Ectodermal cell (in vitro differentiated cells): ENCODE data around the gene ADH5.
"Not testable (repeated sequence)": the region's sequence is repeated elsewhere in the genome, so short reads cannot be mapped to it uniquely, and the experiment has no call there.

Experiments used
- H3K27ac ChIP-seq: 2 replicates; pipeline ENCODE4 v1.7.0; 2013; ENCODE audit warnings: mild to moderate bottlenecking, low read depth, low read length; ENCODE audit not compliant: insufficient read depth, poor library complexity, severe bottlenecking
- H3K27me3 ChIP-seq: 2 replicates; pipeline ENCODE4 v1.7.0; 2013; ENCODE audit warnings: mild to moderate bottlenecking, low read length; ENCODE audit not compliant: insufficient read depth, control insufficient read depth, poor library complexity, severe bottlenecking
- H3K36me3 ChIP-seq: one replicate; pipeline ENCODE4 v1.7.0; 2013; ENCODE audit warnings: low read length; ENCODE audit not compliant: control insufficient read depth, insufficient read depth
- H3K4me1 ChIP-seq: one replicate; pipeline ENCODE4 v1.7.0; 2013; ENCODE audit warnings: low read length; ENCODE audit not compliant: control insufficient read depth, insufficient read depth
- H3K4me3 ChIP-seq: 2 replicates; pipeline ENCODE4 v1.7.0; 2013; ENCODE audit warnings: low read depth, low read length, control low read depth; ENCODE audit not compliant: insufficient read depth
- H3K9me3 ChIP-seq: 2 replicates; pipeline ENCODE4 v1.7.0; 2013; ENCODE audit warnings: mild to moderate bottlenecking, low read length, moderate library complexity; ENCODE audit not compliant: control insufficient read depth
- WGBS, 2 experiments: methylation state at CpG; one replicate each; pipeline ENCODE4 v1.1.7; 2013; ENCODE audit warnings: missing lambda C conversion rate in 2 of 2; 5-methylcytosine and 5-hydroxymethylcytosine counted together

ADH5 gene

DNA sequence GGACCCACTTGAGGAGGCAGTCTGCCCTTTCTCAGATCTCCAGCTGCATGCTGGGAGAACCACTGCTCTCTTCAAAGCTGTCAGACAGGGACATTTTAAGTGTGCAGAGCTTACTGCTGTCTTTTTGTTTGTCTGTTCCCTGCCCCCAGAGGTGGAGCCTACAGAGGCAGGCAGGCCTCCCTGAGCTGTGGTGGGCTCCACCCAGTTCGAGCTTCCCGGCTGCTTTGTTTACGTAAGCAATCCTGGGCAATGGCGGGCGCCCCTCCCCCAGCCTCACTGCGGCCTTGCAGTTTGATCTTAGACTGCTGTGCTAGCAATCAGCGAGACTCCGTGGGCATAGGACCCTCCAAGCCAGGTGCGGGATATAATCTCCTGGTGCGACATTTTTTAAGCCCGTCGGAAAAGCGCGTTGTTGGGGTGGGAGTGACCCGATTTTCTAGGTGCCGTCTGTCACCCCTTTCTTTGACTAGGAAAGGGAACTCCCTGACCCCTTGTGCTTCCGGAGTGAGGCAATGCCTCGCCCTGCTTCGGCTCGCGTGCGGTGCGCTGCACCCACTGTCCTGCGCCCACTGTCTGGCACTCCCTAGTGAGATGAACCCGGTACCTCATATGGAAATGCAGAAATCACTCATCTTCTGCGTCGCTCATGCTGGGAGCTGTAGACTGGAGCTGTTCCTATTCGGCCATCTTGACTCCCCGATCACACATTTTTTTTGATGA, 28.7 kb upstream of the ADH5 start:
- H3K4me3 ChIP-seq, H3K27me3 ChIP-seq, H3K4me1 ChIP-seq, H3K36me3 ChIP-seq, H3K27ac ChIP-seq, H3K9me3 ChIP-seq: not testable (repeated sequence)
- WGBS, 2 experiments = 86 to 88% methylated on average over 29 of the region's 29 CpGs

DNA sequence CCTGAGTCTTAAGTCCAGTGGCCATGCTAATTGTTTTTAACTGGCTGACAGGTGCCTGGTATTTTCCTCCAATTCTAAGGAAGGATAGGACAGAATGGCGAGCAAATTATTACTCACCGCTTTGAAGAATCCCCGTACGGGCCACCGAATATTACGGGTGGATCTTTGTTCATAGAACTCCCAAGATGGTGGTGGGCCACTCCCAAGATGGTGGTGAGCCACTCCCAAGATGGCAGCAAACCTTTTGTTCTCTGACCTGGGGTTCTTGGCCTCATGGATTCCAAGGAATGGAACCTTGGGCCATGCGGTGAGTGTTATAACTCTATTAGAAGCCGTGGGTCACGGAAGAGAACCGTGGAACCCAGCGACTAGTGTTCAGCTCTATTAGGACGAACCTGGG, 20.7 kb upstream of the ADH5 start:
- 88 to 89% methylated on average over 12 of the region's 12 CpGs for WGBS, 2 experiments
- H3K4me1 ChIP-seq, H3K27me3 ChIP-seq, H3K27ac ChIP-seq, H3K9me3 ChIP-seq, H3K4me3 ChIP-seq, H3K36me3 ChIP-seq: not testable (repeated sequence)

DNA sequence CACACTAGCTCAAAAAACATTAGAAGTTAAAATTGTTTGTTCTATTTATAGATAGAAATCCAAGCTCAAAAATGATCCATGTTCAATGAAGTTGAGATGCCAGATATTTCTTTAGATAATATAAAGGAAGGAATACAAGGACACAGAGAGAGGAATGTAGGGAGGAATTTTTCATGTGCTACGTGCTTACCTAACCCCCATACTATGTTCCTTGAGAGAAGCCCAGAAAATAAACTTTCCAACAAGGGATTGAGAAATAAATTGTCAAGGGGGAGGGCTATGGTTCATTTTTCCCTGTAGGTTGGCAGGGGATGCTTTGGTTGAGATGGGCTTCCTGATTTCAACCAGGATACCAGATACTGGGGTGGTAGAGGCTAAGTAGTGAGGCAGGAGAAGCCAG, 15.6 kb upstream of the ADH5 start:
- no peak overlapping the region for H3K27ac ChIP-seq
- no peak overlapping the region for H3K4me3 ChIP-seq
- no peaks in the 10 kb centered on the region for H3K4me1 ChIP-seq
- H3K36me3 ChIP-seq = no peaks in the 10 kb centered on the region
- H3K9me3 ChIP-seq = no peaks in the 10 kb centered on the region
- H3K27me3 ChIP-seq = no peaks in the 10 kb centered on the region
- WGBS, 2 experiments = 100% methylated on average over 1 of the region's 1 CpG; no CpG with 5 or more reads in 1 of the 2 experiments

DNA sequence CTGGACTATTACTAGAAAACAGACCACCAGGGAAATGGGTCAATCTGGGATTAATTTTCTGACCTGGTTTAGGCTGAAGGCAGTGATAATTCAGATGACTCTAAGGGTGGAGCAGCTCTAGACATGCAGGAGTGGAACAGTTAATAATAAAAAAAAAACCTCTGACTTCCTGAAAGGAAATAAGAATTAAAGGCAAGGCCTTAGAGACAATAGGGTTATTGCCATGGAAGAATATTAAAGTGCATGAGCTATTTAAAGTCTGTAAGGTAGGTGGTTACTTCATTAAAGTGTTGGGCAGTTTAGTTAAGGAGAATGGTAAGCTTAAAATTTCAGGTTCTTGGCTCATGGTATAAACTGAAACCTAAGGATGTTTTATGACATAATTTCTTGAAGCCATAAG, 14.6 kb upstream of the ADH5 start:
- Histone ChIP-seq H3K36me3 (no peaks in the 10 kb centered on the region), H3K27ac (no peak overlapping the region), H3K9me3 (no peaks in the 10 kb centered on the region), H3K27me3 (no peaks in the 10 kb centered on the region), H3K4me1 (no peaks in the 10 kb centered on the region), H3K4me3 (no peak overlapping the region)

DNA sequence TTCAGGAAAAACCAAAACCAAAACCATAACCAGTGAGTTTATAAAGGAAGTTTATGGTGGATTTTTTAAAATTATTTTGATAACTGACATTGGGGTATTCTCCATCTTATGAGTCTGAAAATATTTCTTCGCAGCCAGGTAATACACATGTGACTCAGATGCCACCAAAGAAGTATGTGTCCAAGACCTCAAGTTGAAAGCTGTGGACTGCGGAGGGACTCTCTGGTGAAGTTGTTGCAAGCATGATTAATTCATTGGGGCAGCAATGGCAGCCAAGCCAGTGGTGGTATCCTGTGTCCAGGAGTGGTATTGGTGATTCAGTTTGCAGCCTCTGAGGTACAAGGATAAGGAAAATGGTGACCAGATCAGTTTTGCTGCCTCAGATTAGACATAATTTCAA, 14.0 kb upstream of the ADH5 start:
- Histone ChIP-seq H3K4me1 (no peaks in the 10 kb centered on the region), H3K27me3 (no peaks in the 10 kb centered on the region), H3K9me3 (no peaks in the 10 kb centered on the region), H3K4me3 (no peak overlapping the region), H3K27ac (no peak overlapping the region), H3K36me3 (no peaks in the 10 kb centered on the region)
- 91 to 98% methylated on average over 2 of the region's 2 CpGs for WGBS, 2 experiments

DNA sequence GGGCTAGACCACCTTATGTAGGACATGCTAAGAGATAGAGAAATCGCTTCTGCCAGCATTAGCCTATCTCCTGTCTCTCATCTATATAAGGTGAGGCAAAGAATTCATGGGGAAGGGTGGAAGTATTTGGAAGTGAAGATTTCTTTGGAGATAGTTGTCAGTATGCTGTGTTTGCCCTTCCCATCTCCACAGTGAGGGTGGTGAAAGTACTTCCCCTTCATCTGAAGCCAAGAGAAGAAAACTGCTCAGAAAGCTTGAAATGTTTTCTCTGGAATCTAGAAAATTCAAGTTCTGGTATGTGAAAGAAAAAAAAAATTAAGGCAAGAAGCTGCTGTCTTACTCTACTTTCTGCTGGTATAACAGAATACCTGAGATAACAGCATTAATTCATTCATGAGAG, 12.3 kb upstream of the ADH5 start:
- H3K4me1 ChIP-seq = no peaks in the 10 kb centered on the region
- H3K9me3 ChIP-seq = no peaks in the 10 kb centered on the region
- WGBS, 2 experiments = 80 to 93% methylated on average over 1 of the region's 1 CpG
- H3K27me3 ChIP-seq = no peaks in the 10 kb centered on the region
- H3K36me3 ChIP-seq = no peaks in the 10 kb centered on the region
- H3K4me3 ChIP-seq = no peak overlapping the region
- H3K27ac ChIP-seq = no peak overlapping the region

DNA sequence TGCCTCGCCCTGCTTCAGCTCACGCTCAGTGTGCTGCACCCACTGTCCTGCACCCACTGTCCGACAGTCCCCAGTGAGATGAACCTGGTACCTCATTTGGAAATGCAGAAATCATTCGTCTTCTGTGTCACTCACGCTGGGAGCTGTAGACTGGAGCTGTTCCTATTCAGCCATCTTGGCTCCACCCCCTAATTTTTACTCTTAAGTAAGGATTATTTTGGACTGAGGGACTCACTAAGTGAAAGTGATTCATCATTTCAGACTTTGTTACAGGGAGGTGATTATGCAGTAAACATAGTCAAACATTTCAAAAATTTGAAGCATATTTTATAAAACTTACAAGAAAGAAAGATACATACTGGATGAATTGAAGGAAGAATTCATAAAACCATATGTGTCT, 11.2 kb upstream of the ADH5 start:
- H3K36me3 ChIP-seq, H3K27ac ChIP-seq, H3K27me3 ChIP-seq, H3K4me1 ChIP-seq, H3K9me3 ChIP-seq, H3K4me3 ChIP-seq: not testable (repeated sequence)
- WGBS, 2 experiments = 74 to 75% methylated on average over 5 of the region's 5 CpGs

DNA sequence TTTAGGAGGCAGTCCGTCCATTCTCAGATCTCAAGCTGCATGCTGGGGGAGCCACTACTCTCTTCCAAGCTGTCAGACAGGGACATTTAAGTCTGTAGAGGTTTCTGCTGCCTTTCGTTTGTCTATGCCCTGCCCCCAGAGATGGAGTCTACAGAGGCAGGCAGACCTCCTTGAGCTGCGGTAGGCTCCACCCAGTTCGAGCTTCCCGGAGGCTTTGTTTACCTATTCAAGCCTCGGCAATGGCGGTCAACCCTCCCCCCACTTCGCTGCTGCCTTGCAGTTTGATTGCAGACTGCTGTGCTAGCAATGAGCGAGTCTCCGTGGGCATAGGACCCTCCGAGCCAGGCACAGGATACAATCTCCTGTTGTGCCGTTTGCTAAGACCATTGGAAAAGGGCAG, 10.7 kb upstream of the ADH5 start:
- WGBS, 2 experiments = 87 to 88% methylated on average over 12 of the region's 12 CpGs
- no peaks in the 10 kb centered on the region for H3K36me3 ChIP-seq

DNA sequence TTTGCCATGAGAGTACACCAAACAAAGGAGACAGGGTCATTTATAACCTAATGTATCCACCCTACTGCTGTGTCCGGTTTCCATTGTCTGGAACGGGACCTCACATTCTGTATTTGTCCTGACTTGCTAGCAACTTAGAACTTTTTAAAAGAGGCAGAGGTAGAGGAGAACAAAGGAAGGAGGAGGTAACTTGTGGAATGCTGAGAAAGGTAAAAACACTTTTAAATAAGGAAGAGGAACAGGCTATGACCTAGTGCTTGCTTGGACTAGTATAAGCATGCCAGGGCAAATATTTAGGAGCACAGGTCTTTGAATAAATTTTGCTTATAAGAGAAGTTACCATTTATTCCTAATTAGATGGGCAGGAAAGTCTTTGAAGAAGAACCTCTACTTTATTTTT, 3.3 kb upstream of the ADH5 start:
- H3K4me3 ChIP-seq, H3K36me3 ChIP-seq, H3K9me3 ChIP-seq, H3K27ac ChIP-seq, H3K27me3 ChIP-seq, H3K4me1 ChIP-seq: not testable (repeated sequence)
- WGBS, 2 experiments = 73 to 83% methylated on average over 2 of the region's 2 CpGs

More for the DNA sequence above, 10.7 kb upstream of the ADH5 start:
- Histone ChIP-seq H3K9me3 (no peaks in the 10 kb centered on the region), H3K27ac (no peak overlapping the region), H3K4me3 (no peak overlapping the region), H3K27me3 (no peaks in the 10 kb centered on the region), H3K4me1 (no peaks in the 10 kb centered on the region)

DNA sequence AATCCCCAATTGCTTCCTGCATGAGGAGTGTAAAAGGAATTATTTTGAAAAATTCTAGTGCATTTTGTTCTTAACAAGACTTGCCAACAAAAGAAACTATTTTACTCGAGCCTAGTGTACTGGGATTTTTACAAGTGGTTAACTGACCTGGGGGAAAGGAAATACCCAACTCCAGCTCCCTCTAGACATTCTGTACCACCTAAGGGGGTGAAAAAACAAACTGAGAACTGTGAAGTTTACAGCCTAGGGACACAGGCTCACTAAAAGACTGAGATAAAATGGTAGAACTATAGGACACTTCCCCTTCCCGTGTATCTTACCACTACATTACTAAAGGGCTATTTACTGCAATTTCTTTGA, 2.6 kb upstream of the ADH5 start:
- no peaks in the 10 kb centered on the region for H3K36me3 ChIP-seq
- no peak overlapping the region for H3K27ac ChIP-seq
- no peak overlapping the region for H3K4me3 ChIP-seq
- H3K9me3 ChIP-seq = no peaks in the 10 kb centered on the region
- whole genome bisulfite sequencing, 2 experiments = 57 to 58% methylated on average over 1 to 2 of the region's 2 CpGs
- H3K4me1 ChIP-seq = peaks cover 4% of the 10 kb centered on the region
- H3K27me3 ChIP-seq = no peaks in the 10 kb centered on the region
